Measurements from ENCODE around the gene MINPP1. TPM values are rescaled to one million over a fixed set of nuclear protein-coding genes. Genes with fewer than 3 reads are reported as not detected.

Gene MINPP1
- total RNA-seq, 2 donors from 2014 or later, result 8.3 to 13.6 TPM

GRCh38 chr10:87559392-87559791 lies 54.7 kb downstream of the MINPP1 start:
- H3K9me3 Mint-ChIP-seq, result no peaks in the 10 kb centered on the region
- peaks cover 5% of the 10 kb centered on the region for H3K36me3 Mint-ChIP-seq
- H3K27me3 Mint-ChIP-seq, result peaks cover 6 to 9% of the 10 kb centered on the region in 2 donors
- H3K4me1 Mint-ChIP-seq (ENCODE audit: low read depth in 2 of 2), result no peaks in the 10 kb centered on the region
- no peak overlapping the region for H3K4me3 Mint-ChIP-seq
- H3K27ac Mint-ChIP-seq, result no peak overlapping the region
- DNase-seq (ENCODE audit: low spot score), result no peak
- no peak for ATAC-seq

GRCh38 chr10:87560495-87561129 lies 55.9 kb downstream of the MINPP1 start:
- H3K36me3 Mint-ChIP-seq, result peaks cover 16% of the 10 kb centered on the region
- H3K4me1 Mint-ChIP-seq (ENCODE audit: low read depth in 2 of 2), result no peaks in the 10 kb centered on the region
- no peak for DNase-seq (ENCODE audit: low spot score)
- ATAC-seq, result no peak
- H3K27me3 Mint-ChIP-seq, result peaks cover 12 to 18% of the 10 kb centered on the region in 2 donors
- H3K9me3 Mint-ChIP-seq, result peaks cover 8% of the 10 kb centered on the region
- H3K4me3 Mint-ChIP-seq, result no peak overlapping the region
- no peak overlapping the region for H3K27ac Mint-ChIP-seq

DNA sequence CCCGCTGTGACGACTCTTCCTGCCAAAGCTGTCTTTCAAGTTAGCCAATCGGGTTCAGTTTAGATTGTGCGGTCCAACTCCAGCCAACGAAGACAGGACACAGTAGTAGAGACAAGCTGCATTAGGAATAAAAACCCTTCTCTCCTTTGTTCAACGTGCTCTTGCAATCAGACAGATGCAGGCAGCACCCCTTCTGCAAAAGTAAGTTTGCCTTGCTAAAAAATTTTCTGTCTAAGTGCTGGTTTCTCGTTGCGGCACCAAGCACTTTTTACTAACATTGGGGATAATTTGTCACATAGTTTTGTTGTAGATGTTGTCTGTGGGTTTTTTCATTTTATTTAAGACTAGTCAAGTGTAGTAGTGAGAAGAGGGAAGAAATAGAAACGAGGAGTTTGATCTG lies 58.1 kb downstream of the MINPP1 start:
- Mint-ChIP-seq H3K36me3 (peaks cover 20% of the 10 kb centered on the region), H3K4me3 (no peak overlapping the region), H3K27ac (no peak overlapping the region), H3K4me1 (ENCODE audit: low read depth in 2 of 2) (no peaks in the 10 kb centered on the region), H3K27me3 (peaks cover 17 to 32% of the 10 kb centered on the region in 2 donors), H3K9me3 (peaks cover 15% of the 10 kb centered on the region)
- no peak for ATAC-seq
- DNase-seq (ENCODE audit: low spot score), result no peak

GRCh38 chr10:87565010-87565409 lies 60.3 kb downstream of the MINPP1 start:
- ATAC-seq (no peak), DNase-seq (ENCODE audit: low spot score) (no peak)
- Mint-ChIP-seq H3K4me3 (no peak overlapping the region), H3K9me3 (peaks cover 15% of the 10 kb centered on the region), H3K27me3 (peaks cover 22 to 42% of the 10 kb centered on the region in 2 donors), H3K36me3 (peaks cover 20% of the 10 kb centered on the region), H3K27ac (no peak overlapping the region), H3K4me1 (ENCODE audit: low read depth in 2 of 2) (no peaks in the 10 kb centered on the region)

- H3K36me3 Mint-ChIP-seq, result peaks cover 1% of the 10 kb centered on the region
Measured at GRCh38 chr10:87575851-87576250, 71.2 kb downstream of the MINPP1 start.

GRCh38 chr10:87578160-87578841 lies 73.6 kb downstream of the MINPP1 start:
- Mint-ChIP-seq H3K36me3 (no peaks in the 10 kb centered on the region), H3K27me3 (peaks cover 16 to 46% of the 10 kb centered on the region in 2 donors), H3K4me1 (ENCODE audit: low read depth in 2 of 2) (no peaks in the 10 kb centered on the region), H3K9me3 (no peaks in the 10 kb centered on the region), H3K4me3 (no peak overlapping the region), H3K27ac (no peak overlapping the region)
- ATAC-seq (no peak), DNase-seq (ENCODE audit: low spot score) (no peak)

More at GRCh38 chr10:87575851-87576250, 71.2 kb downstream of the MINPP1 start:
- Mint-ChIP-seq H3K4me3 (no peak overlapping the region), H3K4me1 (ENCODE audit: low read depth in 2 of 2) (no peaks in the 10 kb centered on the region), H3K27ac (no peak overlapping the region), H3K9me3 (no peaks in the 10 kb centered on the region), H3K27me3 (peaks cover 26 to 57% of the 10 kb centered on the region in 2 donors)
- ATAC-seq (no peak), DNase-seq (ENCODE audit: low spot score) (no peak)

DNA sequence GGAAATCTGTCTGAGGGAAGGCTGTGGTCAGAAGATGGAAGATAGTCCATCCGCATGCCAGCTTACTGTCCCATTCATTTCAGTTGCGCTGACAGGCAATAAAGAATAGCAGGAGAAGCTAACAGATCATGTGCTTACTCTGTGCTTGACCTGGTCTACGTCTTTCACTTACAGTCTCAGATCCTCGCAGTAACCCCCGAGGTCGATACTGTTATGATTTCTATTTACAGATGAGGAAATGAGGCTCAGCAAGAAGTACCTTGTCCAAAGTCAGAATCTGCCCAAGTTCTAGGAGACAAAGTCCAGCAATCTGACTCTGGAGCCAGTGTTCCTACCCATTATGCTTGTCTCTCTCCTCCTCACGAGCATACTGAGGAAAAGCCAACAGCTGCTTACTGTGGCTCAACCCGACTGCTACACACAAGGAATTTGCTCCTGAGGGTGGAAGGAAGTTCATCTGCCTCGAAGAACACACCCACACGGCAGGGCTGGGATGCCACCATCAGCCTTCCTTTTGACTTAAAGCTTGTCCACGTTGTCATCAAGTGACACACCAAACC lies 74.2 kb downstream of the MINPP1 start:
- peaks cover 16 to 45% of the 10 kb centered on the region in 2 donors for H3K27me3 Mint-ChIP-seq
- no peak overlapping the region for H3K27ac Mint-ChIP-seq
- DNase-seq (ENCODE audit: low spot score), result no peak
- no peaks in the 10 kb centered on the region for H3K36me3 Mint-ChIP-seq
- H3K9me3 Mint-ChIP-seq, result no peaks in the 10 kb centered on the region
- no peak overlapping the region for H3K4me3 Mint-ChIP-seq
- H3K4me1 Mint-ChIP-seq (ENCODE audit: low read depth in 2 of 2), result no peaks in the 10 kb centered on the region
- no peak for ATAC-seq

DNA sequence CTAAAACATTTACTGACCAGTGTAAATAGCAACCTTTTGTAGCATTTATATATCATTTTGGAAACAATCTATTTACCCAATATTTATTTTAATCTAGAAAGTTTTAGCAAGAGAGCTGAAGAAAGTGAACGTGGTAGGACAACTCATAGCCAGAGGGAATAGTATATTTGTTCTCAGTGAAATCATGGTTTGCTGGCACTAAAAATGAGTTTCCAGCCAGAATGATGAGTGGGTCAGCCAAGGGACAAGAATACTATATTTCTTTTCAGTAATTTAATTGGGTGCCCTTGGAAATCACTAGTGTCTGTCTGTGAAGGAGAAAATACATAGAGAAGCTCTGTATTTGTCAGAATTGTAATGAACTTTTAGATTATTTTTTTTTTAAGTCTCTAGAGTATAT lies 74.9 kb downstream of the MINPP1 start:
- DNase-seq (ENCODE audit: low spot score) (no peak), ATAC-seq (no peak)
- Mint-ChIP-seq H3K4me3 (no peak overlapping the region), H3K27me3 (peaks cover 16 to 38% of the 10 kb centered on the region in 2 donors), H3K36me3 (no peaks in the 10 kb centered on the region), H3K27ac (no peak overlapping the region), H3K4me1 (ENCODE audit: low read depth in 2 of 2) (no peaks in the 10 kb centered on the region), H3K9me3 (no peaks in the 10 kb centered on the region)

GRCh38 chr10:87580016-87580415 lies 75.3 kb downstream of the MINPP1 start:
- Mint-ChIP-seq H3K4me1 (ENCODE audit: low read depth in 2 of 2) (no peaks in the 10 kb centered on the region), H3K27me3 (peaks cover 16 to 34% of the 10 kb centered on the region in 2 donors), H3K9me3 (no peaks in the 10 kb centered on the region), H3K4me3 (no peak overlapping the region), H3K27ac (no peak overlapping the region), H3K36me3 (no peaks in the 10 kb centered on the region)
- DNase-seq (ENCODE audit: low spot score), result no peak
- ATAC-seq, result no peak

GRCh38 chr10:87585565-87586514 lies 81.1 kb downstream of the MINPP1 start:
- no peak overlapping the region for H3K4me3 Mint-ChIP-seq
- H3K4me1 Mint-ChIP-seq (ENCODE audit: low read depth in 2 of 2), result no peaks in the 10 kb centered on the region
- no peak for DNase-seq (ENCODE audit: low spot score)
- no peak overlapping the region for H3K27ac Mint-ChIP-seq
- H3K27me3 Mint-ChIP-seq, result peaks cover 6 to 7% of the 10 kb centered on the region in 2 donors
- H3K36me3 Mint-ChIP-seq, result no peaks in the 10 kb centered on the region
- no peak for ATAC-seq
- H3K9me3 Mint-ChIP-seq, result no peaks in the 10 kb centered on the region

GRCh38 chr10:87589645-87590051 lies 85.0 kb downstream of the MINPP1 start:
- peaks cover 6 to 9% of the 10 kb centered on the region in 2 donors for H3K27me3 Mint-ChIP-seq
- ATAC-seq, result no peak
- no peaks in the 10 kb centered on the region for H3K4me1 Mint-ChIP-seq (ENCODE audit: low read depth in 2 of 2)
- H3K9me3 Mint-ChIP-seq, result no peaks in the 10 kb centered on the region
- H3K27ac Mint-ChIP-seq, result no peak overlapping the region
- H3K4me3 Mint-ChIP-seq, result no peak overlapping the region
- no peaks in the 10 kb centered on the region for H3K36me3 Mint-ChIP-seq
- no peak for DNase-seq (ENCODE audit: low spot score)

DNA sequence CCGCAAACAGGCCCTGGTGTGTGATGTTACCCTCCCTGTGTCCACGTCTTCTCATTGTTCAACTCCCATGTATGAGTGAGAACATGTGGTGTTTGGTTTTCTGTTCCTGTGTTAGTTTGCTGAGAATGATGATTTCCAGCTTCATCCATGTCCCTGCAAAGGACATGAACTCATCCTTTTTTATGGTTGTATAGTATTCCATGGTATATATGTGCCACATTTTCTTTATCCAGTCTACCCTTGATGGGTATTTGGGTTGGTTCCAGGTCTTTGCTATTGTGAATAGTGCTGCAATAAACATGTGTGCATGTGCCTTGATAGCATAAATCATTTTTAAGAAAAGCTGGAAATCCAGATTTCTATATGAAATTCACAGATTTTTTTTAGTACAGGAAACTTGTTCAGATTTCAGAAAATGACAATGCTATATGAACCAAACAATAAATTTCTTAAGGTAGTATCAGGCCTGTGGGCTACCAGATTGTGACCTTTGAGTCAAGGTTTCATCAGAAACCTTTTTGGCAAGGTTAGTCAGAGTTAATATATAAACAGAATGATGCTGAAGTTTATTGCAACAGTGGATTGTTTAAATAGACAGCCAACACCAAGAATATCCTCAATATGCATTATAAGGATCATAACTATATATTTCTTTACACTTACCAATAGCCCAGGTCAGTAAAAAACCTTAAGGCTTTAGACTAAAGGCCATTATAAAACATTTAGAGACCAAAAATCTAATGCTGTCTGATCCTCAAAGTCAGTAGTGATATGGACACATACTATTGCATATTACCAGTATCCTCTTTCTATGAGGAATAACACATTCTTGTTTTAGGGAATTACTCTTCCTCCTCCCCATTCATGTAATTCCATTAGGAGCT lies 86.3 kb downstream of the MINPP1 start:
- Mint-ChIP-seq H3K9me3 (no peaks in the 10 kb centered on the region), H3K27me3 (peaks cover 6 to 12% of the 10 kb centered on the region in 2 donors), H3K36me3 (no peaks in the 10 kb centered on the region), H3K4me3 (no peak overlapping the region), H3K4me1 (ENCODE audit: low read depth in 2 of 2) (no peaks in the 10 kb centered on the region), H3K27ac (no peak overlapping the region)
- ATAC-seq (no peak), DNase-seq (ENCODE audit: low spot score) (no peak)

GRCh38 chr10:87591589-87591886 lies 86.8 kb downstream of the MINPP1 start:
- Mint-ChIP-seq H3K4me3 (no peak overlapping the region), H3K27ac (no peak overlapping the region), H3K27me3 (peaks cover 6 to 12% of the 10 kb centered on the region in 2 donors), H3K4me1 (ENCODE audit: low read depth in 2 of 2) (no peaks in the 10 kb centered on the region), H3K9me3 (no peaks in the 10 kb centered on the region), H3K36me3 (no peaks in the 10 kb centered on the region)
- DNase-seq (ENCODE audit: low spot score) (no peak), ATAC-seq (no peak)
